ENCODE data around the gene IMP4. TPM values are rescaled to one million over a fixed set of nuclear protein-coding genes. Genes with fewer than 3 reads are reported as not detected.

Gene IMP4
- total and polyA plus RNA-seq, 4 experiments from 2014 or later, result 72.6 to 96.7 (median 83.4) TPM

GRCh38 chr2:130347220-130347925, 4.7 kb downstream of the IMP4 start:
- no peaks in the 10 kb centered on the region for H3K9me3 ChIP-seq (ENCODE audit: control insufficient read depth in 1 of 2, low read length in 2 of 2)
- no peak overlapping the region for H3K27ac ChIP-seq (ENCODE audit: low read depth, low read length)
- intact Hi-C loops (cut with micrococcal nuclease), result loop anchor here (10.0 kb wide), 1 partner anchor 203 kb away; the partner anchor contains the start of gene CCDC74B
- peaks cover 34 to 58% of the 10 kb centered on the region in 2 donors for H3K36me3 Mint-ChIP-seq
- no peaks in the 10 kb centered on the region for H3K27me3 ChIP-seq (ENCODE audit: insufficient read depth, low read length)
- CTCF ChIA-PET (ENCODE audit: partially characterized antibody), result interaction anchor here (0.8 to 2.8 kb wide), 5 partner anchors 13 to 26 kb away, joined by 3 to 8 read pairs (median 3); no protein-coding TSS in a partner anchor
- peaks cover 0 to 1% (median 0%) of the 10 kb centered on the region in 8 donors for H3K9me3 Mint-ChIP-seq
- no peak overlapping the region for H3K4me3 ChIP-seq (ENCODE audit: low read length in 2 of 2)
- H3K27me3 Mint-ChIP-seq, result no peaks in the 10 kb centered on the region
- H3K36me3 ChIP-seq (ENCODE audit: insufficient read depth, low read length), result peaks cover 43% of the 10 kb centered on the region
- H3K27ac Mint-ChIP-seq, result peak overlapping the region in 1 of 7 donors; percentile 62
- peaks cover 9 to 32% (median 16%) of the 10 kb centered on the region in 4 donors for H3K4me1 Mint-ChIP-seq
- DNase-seq, result no peak
- H3K4me3 Mint-ChIP-seq, result no peak overlapping the region
- POLR2A ChIA-PET (ENCODE audit: partially characterized antibody), result interaction anchor here (1.0 kb wide), 1 partner anchor 25 kb away, joined by 3 read pairs; no protein-coding TSS in a partner anchor
- H3K4me1 ChIP-seq (ENCODE audit: insufficient read depth, low read length), result peaks cover 14% of the 10 kb centered on the region

- no peak for DNase-seq
- Histone ChIP-seq H3K4me3 (ENCODE audit: low read length in 2 of 2) (no peak overlapping the region), H3K36me3 (ENCODE audit: insufficient read depth, low read length) (peaks cover 43% of the 10 kb centered on the region), H3K27me3 (ENCODE audit: insufficient read depth, low read length) (no peaks in the 10 kb centered on the region), H3K27ac (ENCODE audit: low read depth, low read length) (no peak overlapping the region), H3K4me1 (ENCODE audit: insufficient read depth, low read length) (peaks cover 4% of the 10 kb centered on the region), H3K9me3 (ENCODE audit: control insufficient read depth in 1 of 2, low read length in 2 of 2) (no peaks in the 10 kb centered on the region)
- Mint-ChIP-seq H3K4me3 (no peak overlapping the region), H3K27me3 (no peaks in the 10 kb centered on the region), H3K27ac (no peak overlapping the region), H3K36me3 (peaks cover 34 to 49% of the 10 kb centered on the region in 2 donors), H3K9me3 (no peaks in the 10 kb centered on the region), H3K4me1 (peaks cover 6 to 18% (median 9%) of the 10 kb centered on the region in 4 donors)
- CTCF ChIA-PET (ENCODE audit: partially characterized antibody), result interaction anchor here (1.5 kb wide), 1 partner anchor 17 kb away, joined by 6 read pairs; no protein-coding TSS in a partner anchor
- intact Hi-C loops (cut with micrococcal nuclease), result loop anchor here (10.0 kb wide), 1 partner anchor 204 kb away; the partner anchor contains the start of gene CCDC74B
- POLR2A ChIA-PET (ENCODE audit: partially characterized antibody), result no interaction called here
Measured at GRCh38 chr2:130349174-130349573, 6.5 kb downstream of the IMP4 start.

DNA sequence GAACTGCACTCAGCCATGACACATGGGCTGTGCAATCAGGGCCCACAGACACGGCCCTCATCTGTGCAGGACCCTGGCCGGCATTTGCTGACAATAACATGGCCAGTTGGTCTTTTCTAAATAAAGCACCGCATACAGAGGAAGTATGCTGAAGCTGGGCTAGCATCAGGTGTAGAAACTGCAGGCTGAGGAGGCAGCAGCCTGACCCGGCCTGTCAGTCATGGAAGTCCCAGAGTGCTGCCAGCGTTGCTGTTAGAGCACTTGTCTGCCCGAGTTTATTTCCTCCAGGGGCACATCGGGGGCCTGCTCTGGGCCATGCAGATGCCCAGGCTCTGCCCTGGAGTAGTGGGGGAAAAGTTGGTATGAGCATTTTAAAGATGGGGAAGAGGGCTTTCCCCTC, 9.0 kb downstream of the IMP4 start:
- no peak for DNase-seq
- intact Hi-C loops (cut with micrococcal nuclease), result no loop called here
- H3K4me1 ChIP-seq (ENCODE audit: insufficient read depth, low read length), result peaks cover 14% of the 10 kb centered on the region
- H3K36me3 Mint-ChIP-seq, result peaks cover 17 to 26% of the 10 kb centered on the region in 2 donors
- H3K4me3 ChIP-seq (ENCODE audit: low read length in 2 of 2), result no peak overlapping the region
- no peaks in the 10 kb centered on the region for H3K27me3 Mint-ChIP-seq
- peaks cover 0 to 3% (median 0%) of the 10 kb centered on the region in 8 donors for H3K9me3 Mint-ChIP-seq
- H3K27me3 ChIP-seq (ENCODE audit: insufficient read depth, low read length), result no peaks in the 10 kb centered on the region
- ChIA-PET CTCF (ENCODE audit: partially characterized antibody) (interaction anchor here (1.2 to 3.0 kb wide), 4 partner anchors 8 to 21 kb away, joined by 3 to 10 read pairs (median 4); partner anchors contain the start of gene IMP4), POLR2A (ENCODE audit: partially characterized antibody) (interaction anchor here (5.9 kb wide), 1 partner anchor 9 kb away, joined by 64 read pairs; the partner anchor contains the start of gene IMP4)
- peak overlapping the region in 2 of 7 donors; percentile 32 to 36 for H3K27ac Mint-ChIP-seq
- H3K9me3 ChIP-seq (ENCODE audit: control insufficient read depth in 1 of 2, low read length in 2 of 2), result no peaks in the 10 kb centered on the region
- peaks cover 11 to 16% (median 15%) of the 10 kb centered on the region in 4 donors for H3K4me1 Mint-ChIP-seq
- no peak overlapping the region for H3K4me3 Mint-ChIP-seq
- peaks cover 19% of the 10 kb centered on the region for H3K36me3 ChIP-seq (ENCODE audit: insufficient read depth, low read length)
- no peak overlapping the region for H3K27ac ChIP-seq (ENCODE audit: low read depth, low read length)

DNA sequence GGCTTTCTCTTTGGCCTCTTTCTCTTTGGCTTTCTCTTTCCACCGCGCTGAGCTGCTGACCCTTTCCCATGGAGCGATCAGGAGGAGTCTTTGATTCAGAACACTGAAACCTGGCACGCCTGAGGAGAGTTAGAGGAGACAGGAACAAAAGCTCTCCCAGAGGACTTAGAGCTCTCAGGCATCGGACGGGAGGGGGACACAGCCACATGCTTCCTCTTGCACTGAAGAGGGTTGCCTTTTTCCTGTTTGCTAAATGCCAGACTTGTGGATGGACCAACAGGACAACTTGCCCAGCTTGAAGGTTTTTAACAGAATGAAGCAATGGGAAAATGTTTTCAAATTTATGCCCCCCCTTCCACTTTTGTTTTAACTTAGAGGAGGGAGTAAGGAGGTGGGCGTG, 9.5 kb downstream of the IMP4 start:
- H3K4me3 ChIP-seq (ENCODE audit: low read length in 2 of 2), result no peak overlapping the region
- ChIA-PET CTCF (ENCODE audit: partially characterized antibody) (interaction anchor here (1.2 to 3.0 kb wide), 3 partner anchors 9 to 21 kb away, joined by 3 to 10 read pairs (median 4); partner anchors contain the start of gene IMP4), POLR2A (ENCODE audit: partially characterized antibody) (interaction anchor here (1.5 to 5.9 kb wide), 2 partner anchors 10 to 14 kb away, joined by 5 to 64 read pairs; partner anchors contain the start of gene IMP4)
- intact Hi-C loops (cut with micrococcal nuclease), result no loop called here
- peaks cover 14% of the 10 kb centered on the region for H3K36me3 ChIP-seq (ENCODE audit: insufficient read depth, low read length)
- Mint-ChIP-seq H3K36me3 (peaks cover 11 to 20% of the 10 kb centered on the region in 2 donors), H3K4me3 (no peak overlapping the region), H3K9me3 (peaks cover 0 to 3% (median 0%) of the 10 kb centered on the region in 8 donors), H3K27ac (peak overlapping the region in 1 of 7 donors; percentile 24), H3K4me1 (peaks cover 11 to 18% (median 16%) of the 10 kb centered on the region in 4 donors), H3K27me3 (no peaks in the 10 kb centered on the region)
- DNase-seq, result no peak
- H3K27me3 ChIP-seq (ENCODE audit: insufficient read depth, low read length), result no peaks in the 10 kb centered on the region
- H3K9me3 ChIP-seq (ENCODE audit: control insufficient read depth in 1 of 2, low read length in 2 of 2), result no peaks in the 10 kb centered on the region
- H3K27ac ChIP-seq (ENCODE audit: low read depth, low read length), result no peak overlapping the region
- H3K4me1 ChIP-seq (ENCODE audit: insufficient read depth, low read length), result peaks cover 14% of the 10 kb centered on the region

DNA sequence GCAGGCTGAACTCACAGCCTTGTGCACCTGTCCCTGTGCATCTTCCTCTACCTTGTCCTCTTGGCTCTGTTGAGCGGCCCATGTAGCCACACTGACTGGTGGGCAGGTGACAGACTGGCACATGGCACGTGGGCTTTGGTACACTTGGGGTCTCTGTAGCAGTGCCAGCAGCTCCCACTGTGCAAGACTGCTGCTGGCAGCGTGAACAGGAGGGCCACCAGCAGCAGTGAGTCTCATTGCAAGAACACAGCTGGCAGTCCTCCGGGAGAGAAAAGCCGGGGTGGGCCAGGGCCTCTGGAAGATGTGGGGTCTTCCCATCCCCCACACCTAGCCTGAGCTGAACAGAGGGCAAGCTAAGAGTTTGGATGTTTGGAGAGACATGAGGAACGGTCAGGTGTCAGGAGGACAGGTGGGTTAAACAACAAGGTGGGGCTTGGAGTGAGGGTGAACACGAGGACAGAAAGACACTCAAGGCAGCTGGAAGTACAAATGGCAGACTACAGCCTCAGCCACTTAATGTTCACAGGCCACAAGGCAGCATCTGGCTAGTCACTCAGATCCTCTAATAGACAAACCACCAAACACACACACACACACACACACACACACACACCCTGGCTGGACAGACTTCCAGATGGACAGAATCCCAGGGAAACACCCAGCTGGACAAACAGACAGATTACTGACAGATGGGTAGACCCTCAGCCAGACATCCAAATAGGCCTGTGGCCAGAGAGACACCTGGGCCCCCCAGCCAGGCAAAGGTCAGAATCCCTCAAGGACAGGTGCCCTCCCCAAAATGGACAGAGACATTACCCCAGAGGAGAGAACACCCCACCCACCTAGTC, 10.8 kb downstream of the IMP4 start:
- Histone ChIP-seq H3K4me1 (ENCODE audit: insufficient read depth, low read length) (peaks cover 14% of the 10 kb centered on the region), H3K4me3 (ENCODE audit: low read length in 2 of 2) (no peak overlapping the region), H3K36me3 (ENCODE audit: insufficient read depth, low read length) (peaks cover under 1% of the 10 kb centered on the region), H3K27ac (ENCODE audit: low read depth, low read length) (no peak overlapping the region), H3K9me3 (ENCODE audit: control insufficient read depth in 1 of 2, low read length in 2 of 2) (no peaks in the 10 kb centered on the region), H3K27me3 (ENCODE audit: insufficient read depth, low read length) (no peaks in the 10 kb centered on the region)
- no peaks in the 10 kb centered on the region for H3K27me3 Mint-ChIP-seq
- intact Hi-C loops (cut with micrococcal nuclease), result no loop called here
- CTCF ChIA-PET (ENCODE audit: partially characterized antibody), result interaction anchor here (1.3 to 3.0 kb wide), 3 partner anchors 9 to 12 kb away, joined by 4 to 10 read pairs (median 5); partner anchors contain the start of gene IMP4
- H3K36me3 Mint-ChIP-seq, result peaks cover 0 to 8% of the 10 kb centered on the region in 2 donors
- peak overlapping the region in 2 of 7 donors; percentile 24 to 57 for H3K27ac Mint-ChIP-seq
- peaks cover 10 to 18% (median 16%) of the 10 kb centered on the region in 4 donors for H3K4me1 Mint-ChIP-seq
- POLR2A ChIA-PET (ENCODE audit: partially characterized antibody), result interaction anchor here (1.0 to 5.9 kb wide), 4 partner anchors 11 to 19 kb away, joined by 3 to 64 read pairs (median 6); partner anchors contain the start of gene IMP4
- H3K4me3 Mint-ChIP-seq, result peak overlapping the region in 5 of 8 donors; percentile 24 to 85 (median 36)
- no peak for DNase-seq
- peaks cover 0 to 3% (median 0%) of the 10 kb centered on the region in 8 donors for H3K9me3 Mint-ChIP-seq

- Histone ChIP-seq H3K4me3 (ENCODE audit: low read length in 2 of 2) (no peak overlapping the region), H3K27me3 (ENCODE audit: insufficient read depth, low read length) (no peaks in the 10 kb centered on the region), H3K27ac (ENCODE audit: low read depth, low read length) (no peak overlapping the region), H3K4me1 (ENCODE audit: insufficient read depth, low read length) (peaks cover 14% of the 10 kb centered on the region), H3K9me3 (ENCODE audit: control insufficient read depth in 1 of 2, low read length in 2 of 2) (no peaks in the 10 kb centered on the region), H3K36me3 (ENCODE audit: insufficient read depth, low read length) (no peaks in the 10 kb centered on the region)
- Mint-ChIP-seq H3K27ac (peak overlapping the region in 1 of 7 donors; percentile 57), H3K9me3 (peaks cover 0 to 3% (median 0%) of the 10 kb centered on the region in 8 donors), H3K27me3 (no peaks in the 10 kb centered on the region), H3K4me1 (peaks cover 10 to 18% (median 16%) of the 10 kb centered on the region in 4 donors), H3K36me3 (peaks cover 0 to 5% of the 10 kb centered on the region in 2 donors), H3K4me3 (peak overlapping the region; percentile 68 to 86 (median 83))
- ChIA-PET CTCF (ENCODE audit: partially characterized antibody) (interaction anchor here (3.0 kb wide), 1 partner anchor 11 kb away, joined by 10 read pairs; the partner anchor contains the start of gene IMP4), POLR2A (ENCODE audit: partially characterized antibody) (interaction anchor here (1.0 to 5.9 kb wide), 4 partner anchors 11 to 173 kb away, joined by 3 to 64 read pairs (median 6); partner anchors contain the start of genes IMP4, MZT2B and SMPD4)
- DNase-seq, result no peak
- intact Hi-C loops (cut with micrococcal nuclease), result no loop called here
Measured at GRCh38 chr2:130354139-130354428, 11.4 kb downstream of the IMP4 start.
